ENCODE measurements around the gene RAMP3.
"Not testable (repeated sequence)": the region's sequence is repeated elsewhere in the genome, so short reads cannot be mapped to it uniquely, and the experiment has no call there.

RAMP3 gene

GRCh38 chr7:45138433-45139267 lies 18.9 kb upstream of the RAMP3 start:
- peak; percentile 74 to 78 for DNase-seq
- TF ChIP-seq POLR2A (IDR thresholded peaks at IDR 0.05; ENCODE audit: low read length) (peak; percentile 26), GATA1 (IDR thresholded peaks at IDR 0.05; ENCODE audit: low read depth, low read length) (no peak)

GRCh38 chr7:45140827-45141226 lies 16.8 kb upstream of the RAMP3 start:
- no peak for DNase-seq
- TF ChIP-seq POLR2A (IDR thresholded peaks at IDR 0.05; ENCODE audit: low read length) (no peak), GATA1 (IDR thresholded peaks at IDR 0.05; ENCODE audit: low read depth, low read length) (no peak)

DNA sequence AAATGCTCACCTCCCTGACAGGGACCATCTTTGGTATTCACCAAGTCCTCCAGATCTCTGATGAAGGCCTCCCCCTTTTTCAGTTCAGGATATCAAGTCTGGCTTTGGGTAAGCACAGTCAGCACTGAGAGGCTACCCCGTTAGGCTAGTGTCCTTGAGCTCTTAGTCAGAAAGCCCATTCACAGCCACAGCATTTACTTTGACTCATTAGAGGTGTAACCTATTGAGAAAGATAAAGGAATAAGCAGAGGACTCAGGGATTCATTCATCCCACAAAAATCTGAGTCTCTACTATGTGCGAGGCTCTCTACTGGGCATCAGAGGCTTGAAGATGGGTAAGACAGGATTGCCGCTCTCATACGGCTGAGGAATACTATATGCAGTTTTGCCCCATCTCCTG lies 14.0 kb upstream of the RAMP3 start:
- no peak for DNase-seq
- TF ChIP-seq GATA1 (IDR thresholded peaks at IDR 0.05; ENCODE audit: low read depth, low read length) (no peak), POLR2A (IDR thresholded peaks at IDR 0.05; ENCODE audit: low read length) (no peak)

- no peak for DNase-seq
- TF ChIP-seq GATA1 (IDR thresholded peaks at IDR 0.05; ENCODE audit: low read depth, low read length) (no peak), POLR2A (IDR thresholded peaks at IDR 0.05; ENCODE audit: low read length) (no peak)
Observed at GRCh38 chr7:45145881-45146280, 11.7 kb upstream of the RAMP3 start.

GRCh38 chr7:45146531-45147379 lies 10.8 kb upstream of the RAMP3 start:
- TF ChIP-seq POLR2A (IDR thresholded peaks at IDR 0.05; ENCODE audit: low read length): no peak
- no peak for TF ChIP-seq GATA1 (IDR thresholded peaks at IDR 0.05; ENCODE audit: low read depth, low read length)
- DNase-seq: no peak

DNA sequence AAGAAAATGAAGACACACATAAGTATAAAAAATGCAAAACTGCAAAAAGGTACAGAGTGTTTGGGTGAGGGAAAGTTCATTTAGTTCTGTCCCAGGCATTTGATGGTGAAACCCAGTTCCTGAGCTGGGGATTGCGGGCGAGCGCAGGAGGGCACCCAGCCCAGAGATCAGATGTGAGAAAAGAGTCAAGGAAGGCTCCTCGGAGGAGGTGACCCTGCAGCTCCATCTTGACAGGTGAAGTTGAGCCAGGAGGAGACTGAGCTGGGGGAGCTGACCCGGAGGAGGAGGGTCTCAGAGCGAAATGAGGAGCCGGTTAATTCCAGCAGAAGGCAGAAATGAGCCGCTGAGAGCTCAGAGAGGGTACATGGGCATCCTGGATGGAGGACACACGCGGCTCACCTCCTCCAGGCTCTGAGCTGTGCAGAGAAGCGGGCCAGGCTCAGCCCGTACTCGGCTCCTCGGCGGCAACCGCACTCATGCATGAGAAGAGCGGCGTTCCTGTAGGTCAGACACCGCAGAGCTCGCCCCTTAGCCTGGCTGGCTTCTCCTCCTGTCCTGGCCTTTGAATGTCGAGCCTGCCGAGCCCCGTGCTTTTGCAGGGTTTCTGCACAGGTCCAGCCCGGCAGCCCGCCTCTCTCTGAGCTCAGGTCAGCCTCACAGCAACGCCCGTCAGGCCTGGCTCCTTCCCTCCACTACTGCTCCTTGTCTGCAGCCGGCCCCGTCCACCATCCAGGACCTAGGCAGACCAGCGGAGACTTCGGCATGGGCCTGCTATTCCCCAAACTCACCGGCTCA lies 9.5 kb upstream of the RAMP3 start:
- DNase-seq: no peak
- TF ChIP-seq GATA1 (IDR thresholded peaks at IDR 0.05; ENCODE audit: low read depth, low read length) (no peak), POLR2A (IDR thresholded peaks at IDR 0.05; ENCODE audit: low read length) (no peak)

DNA sequence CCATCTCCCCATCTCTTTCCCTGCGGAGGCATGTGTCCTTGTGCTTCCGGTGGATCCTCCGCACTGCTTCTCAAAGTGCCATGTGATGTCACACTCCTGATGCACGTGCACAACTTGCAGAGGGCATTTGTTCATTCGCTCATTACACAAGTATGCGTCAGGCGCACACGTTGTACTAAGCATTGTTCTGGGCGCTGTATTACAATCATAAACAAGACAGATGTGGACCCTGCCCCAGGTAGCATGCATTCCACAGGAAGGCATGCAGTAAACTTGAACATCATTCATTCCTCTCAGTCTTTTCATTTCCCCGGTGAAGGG lies 9.0 kb upstream of the RAMP3 start:
- TF ChIP-seq GATA1 (IDR thresholded peaks at IDR 0.05; ENCODE audit: low read depth, low read length) (no peak), POLR2A (IDR thresholded peaks at IDR 0.05; ENCODE audit: low read length) (no peak)
- no peak for DNase-seq

- TF ChIP-seq POLR2A (IDR thresholded peaks at IDR 0.05; ENCODE audit: low read length): no peak
- no peak for TF ChIP-seq GATA1 (IDR thresholded peaks at IDR 0.05; ENCODE audit: low read depth, low read length)
- DNase-seq: no peak
Observed at GRCh38 chr7:45149606-45150005, 8.0 kb upstream of the RAMP3 start.

DNA sequence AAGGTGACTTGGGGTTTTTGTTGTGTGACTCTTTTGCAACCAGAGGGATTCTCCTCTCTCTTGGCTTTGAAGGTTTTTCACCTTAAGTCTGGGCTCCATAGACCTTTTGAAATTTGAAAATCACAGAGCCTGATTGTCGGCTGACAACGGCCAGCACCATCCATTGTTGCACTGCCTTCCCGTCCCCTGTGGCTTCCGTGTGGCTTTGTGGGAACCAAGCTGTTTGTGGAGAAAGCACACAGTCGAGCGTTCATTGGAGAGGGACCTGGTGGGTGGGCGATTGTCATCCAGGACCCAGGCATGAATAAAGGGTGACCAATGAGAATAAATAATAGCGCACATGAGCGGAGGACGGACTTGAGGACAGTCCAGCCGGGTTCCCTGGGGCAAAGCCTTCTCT lies 7.4 kb upstream of the RAMP3 start:
- no peak for DNase-seq
- no peak for TF ChIP-seq POLR2A (IDR thresholded peaks at IDR 0.05; ENCODE audit: low read length)
- TF ChIP-seq GATA1 (IDR thresholded peaks at IDR 0.05; ENCODE audit: low read depth, low read length): no peak

GRCh38 chr7:45151131-45151684 lies 6.4 kb upstream of the RAMP3 start:
- TF ChIP-seq POLR2A (IDR thresholded peaks at IDR 0.05; ENCODE audit: low read length): no peak
- no peak for TF ChIP-seq GATA1 (IDR thresholded peaks at IDR 0.05; ENCODE audit: low read depth, low read length)
- DNase-seq: no peak

DNA sequence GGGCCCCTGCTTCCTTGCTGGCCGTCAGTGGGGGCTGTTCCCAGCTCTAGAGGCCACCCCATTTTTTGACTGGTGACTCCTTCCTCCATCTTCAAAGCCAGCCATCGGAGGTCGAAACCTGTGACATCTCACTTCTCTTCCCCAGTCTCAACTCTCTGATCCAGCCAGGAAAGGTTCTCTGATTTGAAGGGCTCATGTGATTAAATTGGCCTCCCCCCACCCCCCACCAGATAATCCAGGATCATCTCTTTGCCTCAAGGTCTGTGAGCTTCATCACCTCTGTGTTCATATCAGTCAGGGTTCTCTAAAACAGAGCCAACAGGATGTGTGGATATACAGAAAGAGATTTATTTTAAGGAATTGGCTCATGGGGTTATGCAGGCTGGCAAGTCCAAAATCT lies 5.6 kb upstream of the RAMP3 start:
- DNase-seq: no peak
- TF ChIP-seq POLR2A (IDR thresholded peaks at IDR 0.05; ENCODE audit: low read length) (no peak), GATA1 (IDR thresholded peaks at IDR 0.05; ENCODE audit: low read depth, low read length) (no peak)

GRCh38 chr7:45153233-45153632 lies 4.4 kb upstream of the RAMP3 start:
- TF ChIP-seq GATA1 (IDR thresholded peaks at IDR 0.05; ENCODE audit: low read depth, low read length) (no peak), POLR2A (IDR thresholded peaks at IDR 0.05; ENCODE audit: low read length) (no peak)
- no peak for DNase-seq

GRCh38 chr7:45153861-45154260 lies 3.7 kb upstream of the RAMP3 start:
- DNase-seq: not testable (repeated sequence)

- TF ChIP-seq POLR2A (IDR thresholded peaks at IDR 0.05; ENCODE audit: low read length) (no peak), GATA1 (IDR thresholded peaks at IDR 0.05; ENCODE audit: low read depth, low read length) (no peak)
- DNase-seq: no peak
Observed at GRCh38 chr7:45155357-45155900, 2.2 kb upstream of the RAMP3 start.

Measured in erythroblast (primary cell).